ENCODE results near the gene TXNL4B.
A peak's percentile ranks its signal among the peaks of the same experiment; 100 is the strongest.
"Not testable (repeated sequence)": the region's sequence is repeated elsewhere in the genome, so short reads cannot be mapped to it uniquely, and the experiment has no call there.

The TXNL4B gene

GRCh38 chr16:72072514-72073342, 20.7 kb downstream of the TXNL4B start:
- no peak for DNase-seq

GRCh38 chr16:72068930-72069329, 24.5 kb downstream of the TXNL4B start:
- no peak for DNase-seq

GRCh38 chr16:72066747-72067146, 26.7 kb downstream of the TXNL4B start:
- peak; percentile 23 for DNase-seq

GRCh38 chr16:72064361-72064894, 29.0 kb downstream of the TXNL4B start:
- no peak for DNase-seq

GRCh38 chr16:72061564-72061963, 31.9 kb downstream of the TXNL4B start:
- DNase-seq, result no peak

- DNase-seq, result no peak
Measured at GRCh38 chr16:72060405-72060804, 33.0 kb downstream of the TXNL4B start.

GRCh38 chr16:72059060-72059459, 34.4 kb downstream of the TXNL4B start:
- not testable (repeated sequence) for DNase-seq

- not testable (repeated sequence) for DNase-seq
Measured at GRCh38 chr16:72057313-72057712, 36.1 kb downstream of the TXNL4B start.

GRCh38 chr16:72055911-72056310, 37.5 kb downstream of the TXNL4B start:
- no peak for DNase-seq

- DNase-seq, result not testable (repeated sequence)
Measured at GRCh38 chr16:72054254-72054847, 39.1 kb downstream of the TXNL4B start, which contains the start of gene HP. Gene HP, plus strand, starts transcription at chr16:72054505. Its CDS starts 148 bp downstream, at chr16:72054653.

- DNase-seq, result no peak
Measured at GRCh38 chr16:72051818-72052217, 41.6 kb downstream of the TXNL4B start.

GRCh38 chr16:72050769-72051464, 42.5 kb downstream of the TXNL4B start:
- DNase-seq, result no peak

- no peak for DNase-seq
Measured at GRCh38 chr16:72049110-72049509, 44.3 kb downstream of the TXNL4B start.

- DNase-seq, result no peak
Measured at GRCh38 chr16:72044825-72045359, 48.5 kb downstream of the TXNL4B start.

GRCh38 chr16:72044296-72044695, 49.1 kb downstream of the TXNL4B start:
- no peak for DNase-seq

- no peak for DNase-seq
Measured at GRCh38 chr16:72043539-72043938, 49.9 kb downstream of the TXNL4B start.

- no peak for DNase-seq
Measured at GRCh38 chr16:72043058-72043457, 50.4 kb downstream of the TXNL4B start.

- DNase-seq, result no peak
Measured at GRCh38 chr16:72042157-72042660, 51.2 kb downstream of the TXNL4B start.

GRCh38 chr16:72036098-72036497, 57.3 kb downstream of the TXNL4B start:
- no peak for DNase-seq

All from activated CD4-positive, alpha-beta T cell treated with anti-CD3 and anti-CD28 coated beads, Interleukin-10, Interleukin-2, amounts not matched to agents 100 ng/mL and 50 ng/mL, durations not matched to agents 16 hours and 8 hours (primary cell).